ENCODE measurements around the gene NRG2. TPM values are rescaled to one million over a fixed set of nuclear protein-coding genes. Genes with fewer than 3 reads are reported as not detected.

Gene NRG2
- total RNA-seq, 2 experiments from 2014 or later, result not detected

- Mint-ChIP-seq H3K4me1 (peaks cover 9% of the 10 kb centered on the region), H3K9me3 (no peaks in the 10 kb centered on the region), H3K27ac (no peak overlapping the region), H3K27me3 (peaks cover 77% of the 10 kb centered on the region), H3K4me3 (no peak overlapping the region), H3K36me3 (ENCODE audit: low read depth) (no peaks in the 10 kb centered on the region)
- ChIA-PET POLR2A (no interaction called here), CTCF (no interaction called here)
- no peak for DNase-seq
Measured at GRCh38 chr5:140037012-140037411, 6.1 kb downstream of the NRG2 start.

DNA sequence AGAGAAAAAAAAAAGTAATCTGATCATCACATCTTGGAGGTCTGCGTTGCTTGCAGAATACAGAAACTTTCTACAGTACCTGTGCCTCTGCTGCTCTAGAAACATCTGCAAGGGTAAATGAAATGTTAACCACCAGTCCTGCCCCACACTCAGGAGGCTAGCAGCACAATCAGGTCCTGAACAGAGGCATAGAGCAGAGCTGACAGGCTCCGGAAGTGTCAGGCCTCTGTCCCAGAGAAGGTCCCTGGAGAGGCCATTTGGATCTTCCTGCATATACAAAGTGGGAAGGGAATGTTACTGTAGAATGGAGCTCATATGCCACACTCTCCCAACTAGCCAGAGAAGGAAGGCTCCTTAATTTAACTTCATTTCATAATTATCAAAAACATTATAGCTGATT is 7.2 kb downstream of the NRG2 start:
- peaks cover 73% of the 10 kb centered on the region for H3K27me3 Mint-ChIP-seq
- H3K4me3 Mint-ChIP-seq, result no peak overlapping the region
- H3K9me3 Mint-ChIP-seq, result no peaks in the 10 kb centered on the region
- no peak for DNase-seq
- POLR2A ChIA-PET, result no interaction called here
- CTCF ChIA-PET, result interaction anchor here (0.7 kb wide), 1 partner anchor 10 kb away, joined by 3 read pairs; no protein-coding TSS in a partner anchor
- peaks cover 6% of the 10 kb centered on the region for H3K4me1 Mint-ChIP-seq
- H3K36me3 Mint-ChIP-seq (ENCODE audit: low read depth), result no peaks in the 10 kb centered on the region
- no peak overlapping the region for H3K27ac Mint-ChIP-seq

GRCh38 chr5:140033037-140033760 is 9.9 kb downstream of the NRG2 start:
- no peak for DNase-seq
- Mint-ChIP-seq H3K36me3 (ENCODE audit: low read depth) (no peaks in the 10 kb centered on the region), H3K9me3 (no peaks in the 10 kb centered on the region), H3K27ac (no peak overlapping the region), H3K4me3 (no peak overlapping the region), H3K4me1 (no peaks in the 10 kb centered on the region), H3K27me3 (peaks cover 63% of the 10 kb centered on the region)
- POLR2A ChIA-PET, result no interaction called here
- CTCF ChIA-PET, result no interaction called here

DNA sequence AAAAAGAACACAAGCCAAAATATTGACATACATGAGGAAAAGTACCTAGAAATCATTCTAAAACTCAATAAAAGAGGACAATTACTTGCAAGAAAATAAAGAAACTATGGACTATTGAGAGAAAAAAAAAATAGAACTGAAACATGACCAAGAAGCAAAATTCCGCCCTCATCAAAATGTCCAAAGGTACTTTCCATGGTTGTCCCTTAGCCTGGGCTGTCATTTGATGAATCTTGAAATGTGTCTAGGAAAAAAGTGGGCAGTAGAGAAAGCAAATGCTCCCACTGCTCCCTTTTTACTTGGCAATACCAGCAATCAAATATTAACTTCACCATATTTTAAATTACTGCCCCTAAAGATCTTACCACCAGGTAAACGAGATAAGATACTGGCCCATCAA is 10.8 kb downstream of the NRG2 start:
- Mint-ChIP-seq H3K27me3 (peaks cover 57% of the 10 kb centered on the region), H3K36me3 (ENCODE audit: low read depth) (no peaks in the 10 kb centered on the region), H3K4me1 (no peaks in the 10 kb centered on the region), H3K4me3 (no peak overlapping the region), H3K27ac (no peak overlapping the region), H3K9me3 (no peaks in the 10 kb centered on the region)
- DNase-seq, result no peak
- ChIA-PET POLR2A (interaction anchor here (0.6 kb wide), 1 partner anchor 1260 kb away, joined by 4 read pairs; no protein-coding TSS in a partner anchor), CTCF (no interaction called here)

DNA sequence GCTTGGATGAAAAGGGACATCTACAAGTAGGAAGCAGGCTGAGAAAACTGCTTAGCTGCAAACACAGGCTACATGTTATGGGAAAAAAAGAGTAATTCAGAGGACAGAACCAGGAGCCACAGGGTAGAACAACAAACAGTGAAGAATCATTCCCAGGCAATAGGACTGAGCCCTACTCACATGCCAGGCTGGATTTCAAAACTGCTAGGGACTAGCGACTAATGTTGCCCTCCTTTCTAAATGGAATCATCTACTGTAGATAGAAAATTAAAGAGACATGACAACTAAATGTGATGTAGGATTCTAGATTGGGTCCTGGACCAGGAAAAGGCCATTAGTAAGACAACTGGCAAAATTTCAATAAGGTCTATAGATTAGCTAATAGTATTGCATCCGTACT is 15.3 kb downstream of the NRG2 start:
- H3K27me3 Mint-ChIP-seq, result peaks cover 39% of the 10 kb centered on the region
- H3K9me3 Mint-ChIP-seq, result no peaks in the 10 kb centered on the region
- no peak for DNase-seq
- H3K4me3 Mint-ChIP-seq, result no peak overlapping the region
- H3K27ac Mint-ChIP-seq, result no peak overlapping the region
- ChIA-PET CTCF (no interaction called here), POLR2A (no interaction called here)
- no peaks in the 10 kb centered on the region for H3K36me3 Mint-ChIP-seq (ENCODE audit: low read depth)
- no peaks in the 10 kb centered on the region for H3K4me1 Mint-ChIP-seq

DNA sequence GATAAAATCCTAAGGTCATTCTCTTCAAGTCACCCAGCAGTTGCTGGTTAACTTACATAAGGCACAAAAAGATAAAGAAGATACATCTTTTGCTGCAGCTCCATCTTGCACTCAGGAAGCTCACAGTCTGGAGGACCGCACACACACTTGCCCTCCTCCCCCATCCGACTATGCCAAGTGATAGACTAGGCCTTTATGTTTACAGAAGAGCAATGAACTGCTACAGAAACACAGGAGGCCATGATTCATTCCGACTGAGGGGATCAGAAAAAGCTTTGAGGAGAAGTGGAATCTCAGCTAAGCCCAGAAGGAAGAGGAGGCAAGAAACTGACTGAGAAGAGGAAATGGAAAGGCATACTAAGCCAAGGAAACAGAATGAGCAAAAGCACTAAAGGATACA is 17.4 kb downstream of the NRG2 start:
- no peak overlapping the region for H3K27ac Mint-ChIP-seq
- POLR2A ChIA-PET, result no interaction called here
- H3K4me3 Mint-ChIP-seq, result no peak overlapping the region
- peaks cover 30% of the 10 kb centered on the region for H3K27me3 Mint-ChIP-seq
- CTCF ChIA-PET, result interaction anchor here (0.7 to 0.9 kb wide), 3 partner anchors 9 to 187 kb away, joined by 3 to 4 read pairs (median 3); no protein-coding TSS in a partner anchor
- H3K36me3 Mint-ChIP-seq (ENCODE audit: low read depth), result no peaks in the 10 kb centered on the region
- no peaks in the 10 kb centered on the region for H3K4me1 Mint-ChIP-seq
- no peak for DNase-seq
- no peaks in the 10 kb centered on the region for H3K9me3 Mint-ChIP-seq

DNA sequence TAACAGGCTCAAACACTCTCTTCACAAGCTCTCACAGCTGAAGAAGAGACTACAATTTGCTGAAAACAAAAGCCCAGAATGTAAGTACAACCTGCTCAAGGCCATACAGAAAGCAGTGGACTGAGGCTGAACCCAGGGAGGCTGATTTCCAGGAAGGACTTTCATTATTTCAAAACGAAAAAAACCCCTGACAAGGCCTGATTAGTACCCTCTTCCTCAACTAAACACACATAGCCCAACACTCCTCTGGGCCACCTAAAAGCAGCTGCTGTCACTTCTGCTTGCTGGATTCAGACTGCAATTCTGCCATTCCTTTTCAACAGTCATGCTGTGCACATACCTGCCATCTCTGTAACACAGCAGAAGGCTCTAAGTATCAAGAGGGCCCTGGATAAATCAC is 18.2 kb downstream of the NRG2 start:
- Mint-ChIP-seq H3K27ac (no peak overlapping the region), H3K4me3 (no peak overlapping the region), H3K4me1 (no peaks in the 10 kb centered on the region), H3K36me3 (ENCODE audit: low read depth) (no peaks in the 10 kb centered on the region), H3K9me3 (no peaks in the 10 kb centered on the region), H3K27me3 (peaks cover 31% of the 10 kb centered on the region)
- ChIA-PET CTCF (no interaction called here), POLR2A (no interaction called here)
- no peak for DNase-seq

DNA sequence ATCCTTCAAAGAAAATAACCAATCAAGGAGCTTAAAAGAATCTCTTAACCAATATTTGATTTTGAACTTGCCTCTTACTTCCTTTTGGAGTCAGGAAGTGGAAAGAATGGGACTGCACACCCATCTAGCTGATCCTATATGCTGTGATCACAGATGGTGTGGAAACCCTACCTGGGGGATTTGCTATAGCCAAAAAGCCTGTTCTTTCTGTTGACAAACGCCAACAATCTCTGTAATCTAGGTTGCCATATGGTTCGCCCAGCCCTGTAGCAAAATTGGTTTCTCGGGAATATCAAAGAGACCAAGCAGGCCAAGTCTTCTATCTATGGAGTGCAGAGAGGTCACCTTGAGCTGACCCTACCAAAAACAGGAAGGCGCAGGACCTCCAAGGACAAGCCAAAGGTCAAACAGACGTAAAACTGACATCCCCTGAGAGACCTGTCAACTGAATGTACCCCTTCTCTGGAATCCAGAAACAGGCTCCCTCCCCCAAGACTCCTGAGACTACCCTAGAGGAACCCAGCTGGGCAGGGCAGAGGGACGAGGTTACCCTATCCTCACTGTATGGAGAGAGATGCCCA is 19.4 kb downstream of the NRG2 start:
- CTCF ChIA-PET, result interaction anchor here (0.7 kb wide), 1 partner anchor 226 kb away, joined by 3 read pairs; no protein-coding TSS in a partner anchor
- Mint-ChIP-seq H3K27ac (no peak overlapping the region), H3K4me3 (no peak overlapping the region), H3K27me3 (peaks cover 26% of the 10 kb centered on the region), H3K9me3 (no peaks in the 10 kb centered on the region), H3K36me3 (ENCODE audit: low read depth) (no peaks in the 10 kb centered on the region), H3K4me1 (no peaks in the 10 kb centered on the region)
- POLR2A ChIA-PET, result interaction anchor here (0.6 kb wide), 1 partner anchor 88 kb away, joined by 8 read pairs; no protein-coding TSS in a partner anchor
- DNase-seq, result no peak

DNA sequence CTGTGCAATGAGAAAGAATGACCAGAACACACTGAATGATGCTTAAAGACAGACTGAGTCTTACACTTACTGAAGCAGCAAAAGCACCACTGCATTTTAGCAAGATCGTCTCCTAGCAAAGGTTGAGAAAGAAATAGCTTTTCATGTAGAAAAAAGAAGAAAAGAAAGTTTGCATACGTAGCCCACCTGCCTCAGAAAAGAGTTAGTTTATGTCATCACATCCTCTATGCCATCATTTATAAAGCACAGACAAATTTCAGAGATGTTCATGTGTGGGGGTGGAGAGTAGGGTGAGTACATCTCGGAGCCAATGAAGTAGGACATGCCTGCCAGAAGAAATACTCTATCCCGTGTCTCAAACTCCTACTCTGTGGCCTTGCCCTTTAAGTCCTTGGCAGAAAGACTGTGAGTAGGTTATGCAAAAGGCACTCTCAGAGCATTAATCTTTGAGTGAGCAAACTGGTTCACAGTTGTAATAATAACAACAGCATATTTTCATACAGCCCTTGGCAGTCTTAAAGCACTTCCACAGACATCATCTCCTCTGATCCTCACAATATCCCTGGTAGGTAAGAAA is 22.4 kb downstream of the NRG2 start:
- ChIA-PET CTCF (interaction anchor here (0.5 kb wide), 1 partner anchor 52 kb away, joined by 3 read pairs; no protein-coding TSS in a partner anchor), POLR2A (no interaction called here)
- Mint-ChIP-seq H3K4me3 (no peak overlapping the region), H3K27me3 (peaks cover 16% of the 10 kb centered on the region), H3K27ac (no peak overlapping the region), H3K36me3 (ENCODE audit: low read depth) (no peaks in the 10 kb centered on the region), H3K9me3 (no peaks in the 10 kb centered on the region), H3K4me1 (no peaks in the 10 kb centered on the region)
- no peak for DNase-seq

- ChIA-PET POLR2A (no interaction called here), CTCF (no interaction called here)
- H3K4me1 Mint-ChIP-seq, result no peaks in the 10 kb centered on the region
Measured at GRCh38 chr5:140018920-140019644, 24.0 kb downstream of the NRG2 start.

DNA sequence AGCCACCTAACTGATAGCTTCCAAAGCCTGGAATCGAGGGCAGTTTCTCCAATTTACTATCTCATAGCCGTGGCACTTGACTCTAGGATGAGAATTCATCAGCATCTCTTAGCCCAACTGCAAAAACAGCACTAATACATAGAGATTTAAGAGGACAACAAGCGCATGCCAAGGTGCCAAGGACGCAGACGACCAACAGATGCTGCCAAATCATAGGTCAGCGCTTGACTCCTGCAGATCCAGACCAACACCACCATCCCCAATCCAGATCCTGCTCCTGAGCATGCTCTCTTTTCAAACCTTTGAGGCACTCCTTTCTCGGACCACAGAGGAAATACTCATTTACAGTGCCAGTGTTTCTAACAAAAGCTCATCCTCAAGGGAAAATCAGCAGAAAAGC is 24.6 kb downstream of the NRG2 start:
- H3K27me3 Mint-ChIP-seq, result peaks cover 6% of the 10 kb centered on the region
- H3K4me1 Mint-ChIP-seq, result no peaks in the 10 kb centered on the region
- H3K27ac Mint-ChIP-seq, result no peak overlapping the region
- POLR2A ChIA-PET, result no interaction called here
- no peak for DNase-seq
- no peaks in the 10 kb centered on the region for H3K9me3 Mint-ChIP-seq
- H3K36me3 Mint-ChIP-seq (ENCODE audit: low read depth), result no peaks in the 10 kb centered on the region
- CTCF ChIA-PET, result no interaction called here
- H3K4me3 Mint-ChIP-seq, result no peak overlapping the region

More at GRCh38 chr5:140018920-140019644, 24.0 kb downstream of the NRG2 start:
- H3K27me3 Mint-ChIP-seq, result peaks cover 6% of the 10 kb centered on the region
- H3K27ac Mint-ChIP-seq, result no peak overlapping the region
- no peaks in the 10 kb centered on the region for H3K36me3 Mint-ChIP-seq (ENCODE audit: low read depth)
- no peak for DNase-seq
- no peaks in the 10 kb centered on the region for H3K9me3 Mint-ChIP-seq
- H3K4me3 Mint-ChIP-seq, result no peak overlapping the region

DNA sequence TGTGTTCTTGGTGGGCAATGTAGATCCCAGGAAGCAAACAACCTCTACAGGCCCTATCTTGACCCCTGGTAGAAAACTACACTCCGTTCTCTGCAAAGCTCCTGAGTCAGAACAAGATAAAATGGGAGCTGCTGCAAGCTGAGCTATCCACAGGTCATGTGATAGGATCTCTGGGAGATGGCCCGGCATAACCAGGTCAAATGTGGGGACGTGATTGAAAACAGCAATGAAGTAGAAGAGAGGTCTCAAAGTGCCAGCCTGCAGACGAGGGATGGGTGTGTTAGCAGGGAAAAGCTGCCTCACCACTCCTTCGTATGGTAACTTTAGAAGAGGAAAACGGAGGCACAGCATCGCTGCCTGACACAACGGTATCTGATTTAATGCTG is 25.0 kb downstream of the NRG2 start:
- H3K4me1 Mint-ChIP-seq, result no peaks in the 10 kb centered on the region
- peaks cover 6% of the 10 kb centered on the region for H3K27me3 Mint-ChIP-seq
- no peaks in the 10 kb centered on the region for H3K9me3 Mint-ChIP-seq
- no peaks in the 10 kb centered on the region for H3K36me3 Mint-ChIP-seq (ENCODE audit: low read depth)
- ChIA-PET POLR2A (no interaction called here), CTCF (no interaction called here)
- H3K4me3 Mint-ChIP-seq, result no peak overlapping the region
- no peak overlapping the region for H3K27ac Mint-ChIP-seq
- no peak for DNase-seq

Measured in activated CD4-positive, alpha-beta T cell treated with anti-CD3 and anti-CD28 coated beads, Interleukin-2, amount 10 ng/mL, durations not matched to agents 7 days and 5 days (primary cell).